Mesodermal cell (in vitro differentiated cells): ENCODE measurements around the gene PXN.
"Not testable (repeated sequence)": the region's sequence is repeated elsewhere in the genome, so short reads cannot be mapped to it uniquely, and the experiment has no call there.

ENCODE experiments used
- H3K27ac ChIP-seq: 2 replicates; pipeline ENCODE4 v1.7.0; 2013; ENCODE audit warnings: mild to moderate bottlenecking, low read depth, low read length, moderate library complexity; ENCODE audit not compliant: severe bottlenecking
- H3K36me3 ChIP-seq: 2 replicates; pipeline ENCODE4 v1.7.1; 2013; ENCODE audit warnings: mild to moderate bottlenecking, low read length, moderate library complexity; ENCODE audit not compliant: control insufficient read depth, insufficient read depth
- H3K4me1 ChIP-seq: one replicate; pipeline ENCODE4 v1.7.1; 2013; ENCODE audit warnings: mild to moderate bottlenecking, low read length; ENCODE audit not compliant: insufficient read depth, control insufficient read depth, poor library complexity, severe bottlenecking
- H3K4me3 ChIP-seq: 2 replicates; pipeline ENCODE4 v1.7.0; 2013; ENCODE audit warnings: low read length, control low read depth, mild to moderate bottlenecking; ENCODE audit not compliant: insufficient read depth, poor library complexity, severe bottlenecking; ENCODE audit errors: extremely low read depth
- H3K9me3 ChIP-seq: 2 replicates; pipeline ENCODE4 v1.7.1; 2013; ENCODE audit warnings: mild to moderate bottlenecking, low read length, moderate library complexity; ENCODE audit not compliant: control insufficient read depth
- WGBS, 2 experiments: methylation state at CpG; one replicate each; pipeline ENCODE4 v1.1.5; 2013; ENCODE audit warnings: missing lambda C conversion rate in 2 of 2; ENCODE audit not compliant: insufficient coverage in 2 of 2; 5-methylcytosine and 5-hydroxymethylcytosine counted together

Gene PXN

GRCh38 chr12:120261951-120262851 is 3.3 kb downstream of the PXN start:
- peaks cover 43% of the 10 kb centered on the region for H3K36me3 ChIP-seq
- H3K9me3 ChIP-seq = no peaks in the 10 kb centered on the region
- 91 to 96% methylated on average over 6 to 10 of the region's 10 CpGs for WGBS, 2 experiments
- peak overlapping the region; percentile 87 for H3K4me3 ChIP-seq
- no peak overlapping the region for H3K27ac ChIP-seq
- H3K4me1 ChIP-seq = peaks cover 38% of the 10 kb centered on the region

- H3K27ac ChIP-seq = no peak overlapping the region
- WGBS, 2 experiments = 96 to 98% methylated on average over 4 to 5 of the region's 5 CpGs
These were observed 4.9 kb downstream of the PXN start for GRCh38 chr12:120260607-120261006.

GRCh38 chr12:120259418-120260202 is 5.9 kb downstream of the PXN start:
- H3K9me3 ChIP-seq = no peaks in the 10 kb centered on the region
- WGBS, 2 experiments = 92 to 100% methylated on average over 6 to 7 of the region's 8 CpGs
- H3K27ac ChIP-seq = no peak overlapping the region
- peaks cover 59% of the 10 kb centered on the region for H3K36me3 ChIP-seq
- no peak overlapping the region for H3K4me3 ChIP-seq
- peaks cover 31% of the 10 kb centered on the region for H3K4me1 ChIP-seq

More at GRCh38 chr12:120260607-120261006, 4.9 kb downstream of the PXN start:
- Histone ChIP-seq H3K36me3 (peaks cover 51% of the 10 kb centered on the region), H3K4me3 (no peak overlapping the region), H3K9me3 (no peaks in the 10 kb centered on the region), H3K4me1 (peaks cover 31% of the 10 kb centered on the region)

- H3K36me3 ChIP-seq = peaks cover 66% of the 10 kb centered on the region
- H3K27ac ChIP-seq = no peak overlapping the region
- peaks cover 25% of the 10 kb centered on the region for H3K4me1 ChIP-seq
- 96 to 97% methylated on average over 3 to 5 of the region's 5 CpGs for WGBS, 2 experiments
- no peaks in the 10 kb centered on the region for H3K9me3 ChIP-seq
- H3K4me3 ChIP-seq = no peak overlapping the region
These were observed 7.1 kb downstream of the PXN start for GRCh38 chr12:120258323-120258896.

GRCh38 chr12:120257041-120257821 is 8.3 kb downstream of the PXN start:
- WGBS, 2 experiments = 74 to 85% methylated on average over 9 of the region's 9 CpGs
- Histone ChIP-seq H3K36me3 (peaks cover 67% of the 10 kb centered on the region), H3K27ac (peak overlapping the region; percentile 32)

GRCh38 chr12:120254809-120255208 is 10.7 kb downstream of the PXN start:
- H3K4me1 ChIP-seq = peaks cover 29% of the 10 kb centered on the region
- WGBS, 2 experiments = 89 to 98% methylated on average over 5 of the region's 7 CpGs
- peaks cover 68% of the 10 kb centered on the region for H3K36me3 ChIP-seq
- H3K27ac ChIP-seq = no peak overlapping the region
- no peaks in the 10 kb centered on the region for H3K9me3 ChIP-seq
- H3K4me3 ChIP-seq = no peak overlapping the region

More at GRCh38 chr12:120257041-120257821, 8.3 kb downstream of the PXN start:
- no peak overlapping the region for H3K4me3 ChIP-seq
- peaks cover 20% of the 10 kb centered on the region for H3K4me1 ChIP-seq
- H3K9me3 ChIP-seq = no peaks in the 10 kb centered on the region

GRCh38 chr12:120253313-120253712 is 12.2 kb downstream of the PXN start:
- WGBS, 2 experiments = 95 to 97% methylated on average over 5 of the region's 6 CpGs

GRCh38 chr12:120252071-120252906 is 13.2 kb downstream of the PXN start:
- WGBS, 2 experiments = 95 to 97% methylated on average over 9 to 12 of the region's 12 CpGs
- H3K27ac ChIP-seq = no peak overlapping the region
- H3K4me3 ChIP-seq = no peak overlapping the region
- no peaks in the 10 kb centered on the region for H3K9me3 ChIP-seq
- peaks cover 49% of the 10 kb centered on the region for H3K4me1 ChIP-seq
- H3K36me3 ChIP-seq = peaks cover 62% of the 10 kb centered on the region

More at GRCh38 chr12:120253313-120253712, 12.2 kb downstream of the PXN start:
- peaks cover 60% of the 10 kb centered on the region for H3K36me3 ChIP-seq
- not testable (repeated sequence) for H3K4me3 ChIP-seq, H3K27ac ChIP-seq, H3K9me3 ChIP-seq
- peaks cover 43% of the 10 kb centered on the region for H3K4me1 ChIP-seq

GRCh38 chr12:120251364-120252070 is 14.0 kb downstream of the PXN start:
- peaks cover 56% of the 10 kb centered on the region for H3K4me1 ChIP-seq
- H3K4me3 ChIP-seq, H3K9me3 ChIP-seq, H3K27ac ChIP-seq: not testable (repeated sequence)
- 84 to 94% methylated on average over 9 to 10 of the region's 12 CpGs for WGBS, 2 experiments
- H3K36me3 ChIP-seq = peaks cover 63% of the 10 kb centered on the region
